Mesothelial cell of epicardium (in vitro differentiated cells): ENCODE results near the gene RNF31. TPM values are rescaled to one million over a fixed set of nuclear protein-coding genes. Genes with fewer than 3 reads are reported as not detected.

Experiments
- DNase-seq, 2 experiments: peaks; one replicate each; pipeline ENCODE4 v3.0.0; 2021; ENCODE audit warnings: low spot score in 2 of 2; ENCODE audit not compliant: unreplicated experiment in 2 of 2
- H3K27ac Mint-ChIP-seq: 2 replicates; pipeline ENCODE4 v1.8.0; 2021; ENCODE audit warnings: mixed read lengths
- H3K27me3 Mint-ChIP-seq: 2 replicates; pipeline ENCODE4 v1.8.0; 2021; ENCODE audit warnings: low read depth, mixed read lengths
- H3K36me3 Mint-ChIP-seq: 2 replicates; pipeline ENCODE4 v1.8.0; 2021; ENCODE audit warnings: mixed read lengths
- H3K4me1 Mint-ChIP-seq: 2 replicates; pipeline ENCODE4 v1.8.0; 2021; ENCODE audit warnings: mixed read lengths
- H3K4me3 Mint-ChIP-seq: 2 replicates; pipeline ENCODE4 v1.8.0; 2021; ENCODE audit warnings: mild to moderate bottlenecking, moderate library complexity, mixed read lengths
- H3K9me3 Mint-ChIP-seq: 2 replicates; pipeline ENCODE4 v1.8.0; 2021; ENCODE audit warnings: mixed read lengths
- total RNA-seq: library from RNA; stranded (reverse); gene quantifications from 3 replicates; pipeline ENCODE4 v1.2.1, GENCODE V29; 2021
- TF ChIP-seq, protein P1 (sequence below): fragments of 200-600 bp; sonication (generic); IDR thresholded peaks from one replicate; pipeline ENCODE4 v1.5.0; 2021; ENCODE audit warnings: antibody characterized with exemption; ENCODE audit not compliant: unreplicated experiment

RNF31 gene
- total RNA-seq, 1 donor from 2014 or later: 90.5 TPM

DNA sequence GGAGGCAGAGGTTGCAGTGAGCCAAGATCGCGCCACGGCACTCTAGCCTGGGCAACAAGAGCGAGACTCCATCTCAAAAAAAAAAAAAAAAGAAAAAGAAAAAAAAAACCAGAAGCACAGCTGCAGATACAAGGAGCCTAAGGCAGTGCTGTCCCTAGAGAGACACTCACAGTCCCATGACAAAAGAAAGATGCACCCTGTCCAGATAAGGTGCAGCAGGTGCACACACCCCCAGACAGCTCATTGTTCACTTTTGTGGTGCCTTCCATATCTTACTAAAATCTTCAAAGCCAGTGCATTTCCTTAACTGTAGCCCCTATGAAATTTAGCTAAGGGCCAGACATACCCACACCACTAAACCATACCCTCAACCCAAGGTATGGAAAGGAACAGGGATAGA, 24.9 kb upstream of the RNF31 start:
- H3K27me3 Mint-ChIP-seq: no peaks in the 10 kb centered on the region
- H3K36me3 Mint-ChIP-seq: peaks cover 35% of the 10 kb centered on the region
- no peak overlapping the region for H3K27ac Mint-ChIP-seq
- no peaks in the 10 kb centered on the region for H3K9me3 Mint-ChIP-seq
- H3K4me1 Mint-ChIP-seq: no peaks in the 10 kb centered on the region
- no peak overlapping the region for H3K4me3 Mint-ChIP-seq
- TF ChIP-seq, protein P1, sequence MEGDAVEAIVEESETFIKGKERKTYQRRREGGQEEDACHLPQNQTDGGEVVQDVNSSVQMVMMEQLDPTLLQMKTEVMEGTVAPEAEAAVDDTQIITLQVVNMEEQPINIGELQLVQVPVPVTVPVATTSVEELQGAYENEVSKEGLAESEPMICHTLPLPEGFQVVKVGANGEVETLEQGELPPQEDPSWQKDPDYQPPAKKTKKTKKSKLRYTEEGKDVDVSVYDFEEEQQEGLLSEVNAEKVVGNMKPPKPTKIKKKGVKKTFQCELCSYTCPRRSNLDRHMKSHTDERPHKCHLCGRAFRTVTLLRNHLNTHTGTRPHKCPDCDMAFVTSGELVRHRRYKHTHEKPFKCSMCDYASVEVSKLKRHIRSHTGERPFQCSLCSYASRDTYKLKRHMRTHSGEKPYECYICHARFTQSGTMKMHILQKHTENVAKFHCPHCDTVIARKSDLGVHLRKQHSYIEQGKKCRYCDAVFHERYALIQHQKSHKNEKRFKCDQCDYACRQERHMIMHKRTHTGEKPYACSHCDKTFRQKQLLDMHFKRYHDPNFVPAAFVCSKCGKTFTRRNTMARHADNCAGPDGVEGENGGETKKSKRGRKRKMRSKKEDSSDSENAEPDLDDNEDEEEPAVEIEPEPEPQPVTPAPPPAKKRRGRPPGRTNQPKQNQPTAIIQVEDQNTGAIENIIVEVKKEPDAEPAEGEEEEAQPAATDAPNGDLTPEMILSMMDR: no peak
- DNase-seq: no peak

DNA sequence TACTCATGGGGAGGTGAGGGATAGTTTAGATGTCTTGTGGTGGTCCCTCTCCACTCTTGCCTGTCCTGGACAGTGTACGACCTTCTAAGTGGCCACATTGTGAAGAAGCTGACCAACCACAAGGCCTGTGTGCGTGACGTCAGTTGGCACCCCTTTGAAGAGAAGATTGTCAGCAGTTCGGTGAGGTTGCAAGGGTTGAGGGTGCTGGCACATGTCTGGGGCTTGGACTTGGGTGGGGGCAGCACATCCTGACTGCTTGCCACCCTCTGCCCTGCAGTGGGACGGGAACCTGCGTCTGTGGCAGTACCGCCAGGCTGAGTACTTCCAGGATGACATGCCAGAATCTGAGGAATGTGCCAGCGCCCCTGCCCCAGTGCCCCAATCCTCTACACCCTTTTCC, 24.4 kb upstream of the RNF31 start:
- TF ChIP-seq, protein P1: no peak
- H3K27ac Mint-ChIP-seq: no peak overlapping the region
- DNase-seq: no peak
- H3K36me3 Mint-ChIP-seq: peaks cover 35% of the 10 kb centered on the region
- no peaks in the 10 kb centered on the region for H3K27me3 Mint-ChIP-seq
- H3K9me3 Mint-ChIP-seq: no peaks in the 10 kb centered on the region
- H3K4me1 Mint-ChIP-seq: no peaks in the 10 kb centered on the region
- H3K4me3 Mint-ChIP-seq: no peak overlapping the region

DNA sequence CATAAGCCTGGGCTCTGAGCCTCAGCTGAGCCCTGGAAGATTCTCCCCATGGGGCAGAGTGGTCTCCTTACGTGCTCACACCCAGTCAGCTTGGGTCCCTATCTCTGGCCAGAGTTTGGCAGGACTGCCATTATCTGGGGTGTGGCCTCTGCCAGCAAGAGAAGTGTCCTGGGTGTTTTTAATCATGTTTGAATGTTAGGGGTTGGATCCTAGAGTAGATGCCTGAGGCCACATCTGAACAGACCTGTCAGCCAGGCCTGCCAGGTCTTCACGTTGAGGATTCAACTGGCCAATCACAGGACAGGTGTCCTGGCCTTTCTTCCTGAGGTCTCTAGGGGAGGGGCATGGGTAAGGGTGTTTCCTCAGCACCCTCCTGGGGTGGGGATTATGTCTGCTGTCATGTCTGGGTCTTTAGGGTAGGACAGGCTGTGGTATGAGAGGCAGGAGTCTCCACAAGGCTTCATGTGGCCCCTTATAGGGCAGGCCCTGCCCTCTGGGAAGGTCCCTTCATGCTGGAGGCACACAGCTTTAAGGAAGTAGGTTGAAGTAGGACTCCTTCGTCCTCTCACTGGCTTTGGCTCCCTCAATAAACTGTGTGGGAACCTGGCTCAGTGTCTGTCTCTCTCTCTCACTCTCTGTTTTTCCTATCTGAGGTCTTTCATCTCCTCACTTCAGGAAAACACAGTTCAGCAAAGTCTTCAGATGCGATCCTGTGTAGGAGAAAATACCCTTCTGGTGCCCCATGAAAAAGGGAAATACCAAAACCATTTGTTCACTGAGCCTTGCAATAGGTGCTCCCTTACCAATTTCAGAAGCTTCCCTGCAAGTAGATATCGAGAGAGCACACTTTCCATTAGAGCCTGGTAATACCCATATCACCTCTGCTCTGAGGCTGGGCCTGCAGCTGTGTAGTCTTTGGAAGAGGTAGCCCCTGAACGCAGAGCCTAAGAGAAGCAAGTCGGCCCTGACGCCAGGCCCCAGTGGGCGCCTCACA, 23.6 kb upstream of the RNF31 start:
- no peaks in the 10 kb centered on the region for H3K27me3 Mint-ChIP-seq
- peaks cover 31% of the 10 kb centered on the region for H3K36me3 Mint-ChIP-seq
- TF ChIP-seq, protein P1: no peak
- H3K4me1 Mint-ChIP-seq: no peaks in the 10 kb centered on the region
- no peak overlapping the region for H3K4me3 Mint-ChIP-seq
- no peak for DNase-seq
- H3K9me3 Mint-ChIP-seq: no peaks in the 10 kb centered on the region
- no peak overlapping the region for H3K27ac Mint-ChIP-seq

DNA sequence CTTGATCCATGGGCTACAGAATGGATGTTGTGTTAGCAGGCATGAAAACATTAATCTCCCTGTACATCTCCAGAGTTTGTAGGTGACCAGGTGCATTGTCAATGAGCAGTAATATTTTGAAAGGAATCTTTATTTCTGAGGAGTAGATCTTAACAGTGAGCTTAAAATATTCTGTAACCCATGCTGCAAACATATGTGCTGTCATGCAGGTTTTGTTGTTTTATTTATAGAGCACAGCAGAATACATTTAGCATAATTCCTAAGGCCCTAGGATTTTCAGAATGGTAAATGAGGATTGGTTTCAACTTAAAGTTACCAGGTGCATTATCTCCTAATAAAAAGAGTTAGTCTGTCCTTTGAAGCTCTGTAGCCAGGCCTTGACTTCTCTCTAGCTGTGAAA, 20.4 kb upstream of the RNF31 start:
- Mint-ChIP-seq H3K9me3 (no peaks in the 10 kb centered on the region), H3K4me3 (no peak overlapping the region), H3K27ac (no peak overlapping the region)

DNA sequence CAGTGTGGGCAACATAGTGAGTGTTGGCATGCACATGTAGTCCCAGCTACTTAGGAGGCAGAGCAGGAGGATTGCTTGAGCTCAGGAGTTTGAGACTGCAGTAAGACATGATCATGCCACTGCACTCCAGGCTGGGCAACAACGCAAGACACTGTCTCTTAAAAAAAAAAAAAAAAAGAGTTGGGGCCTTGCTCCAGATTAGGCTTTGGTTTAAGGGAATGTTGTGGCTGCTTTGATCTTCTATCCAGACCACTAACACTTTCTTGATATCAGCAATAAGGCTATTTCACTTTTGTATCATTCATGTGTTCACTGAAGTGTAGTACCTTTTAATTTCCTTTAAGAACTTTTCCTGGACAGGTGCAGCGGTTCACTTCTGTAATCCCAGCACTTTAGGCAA, 19.6 kb upstream of the RNF31 start:
- no peaks in the 10 kb centered on the region for H3K9me3 Mint-ChIP-seq
- H3K27me3 Mint-ChIP-seq: no peaks in the 10 kb centered on the region
- no peak overlapping the region for H3K4me3 Mint-ChIP-seq
- H3K4me1 Mint-ChIP-seq: no peaks in the 10 kb centered on the region
- TF ChIP-seq, protein P1: no peak
- peaks cover 13% of the 10 kb centered on the region for H3K36me3 Mint-ChIP-seq
- H3K27ac Mint-ChIP-seq: no peak overlapping the region
- DNase-seq: no peak

More for the DNA sequence above, 20.4 kb upstream of the RNF31 start:
- Mint-ChIP-seq H3K27me3 (no peaks in the 10 kb centered on the region), H3K36me3 (peaks cover 13% of the 10 kb centered on the region), H3K4me1 (no peaks in the 10 kb centered on the region)
- TF ChIP-seq, protein P1: no peak
- no peak for DNase-seq
